ENCODE data around the gene MUS81.
A peak's percentile ranks its signal among the peaks of the same experiment; 100 is the strongest.

The MUS81 gene

GRCh38 chr11:65892661-65893317 is 32.6 kb downstream of the MUS81 start:
- DNase-seq: no peak

GRCh38 chr11:65894034-65894591 is 33.9 kb downstream of the MUS81 start:
- DNase-seq: peak; percentile 28

GRCh38 chr11:65895482-65895981 is 35.3 kb downstream of the MUS81 start:
- no peak for DNase-seq

GRCh38 chr11:65896034-65896999 is 36.1 kb downstream of the MUS81 start:
- DNase-seq: no peak

DNA sequence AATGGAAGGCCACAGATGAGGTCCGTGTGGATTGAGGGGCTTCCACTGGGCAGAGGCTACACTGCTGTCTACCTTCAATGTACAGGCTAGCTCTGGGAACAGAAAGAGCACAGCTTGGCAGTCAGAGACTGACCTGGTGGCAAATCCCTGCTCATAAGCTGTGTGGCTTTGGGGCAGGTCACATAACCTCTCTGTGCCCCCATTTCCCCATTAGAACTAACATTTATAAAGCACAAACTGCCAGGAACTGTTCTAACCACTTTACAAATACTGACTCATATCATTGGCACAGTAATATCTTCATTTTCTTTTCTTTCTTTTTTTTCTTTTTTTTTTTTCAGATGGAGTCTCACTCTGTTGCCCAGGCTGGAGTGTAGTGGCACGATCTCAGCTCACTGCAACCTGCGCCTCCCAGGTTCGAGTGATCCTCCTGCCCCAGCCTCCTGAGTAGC is 36.8 kb downstream of the MUS81 start:
- DNase-seq: no peak

DNA sequence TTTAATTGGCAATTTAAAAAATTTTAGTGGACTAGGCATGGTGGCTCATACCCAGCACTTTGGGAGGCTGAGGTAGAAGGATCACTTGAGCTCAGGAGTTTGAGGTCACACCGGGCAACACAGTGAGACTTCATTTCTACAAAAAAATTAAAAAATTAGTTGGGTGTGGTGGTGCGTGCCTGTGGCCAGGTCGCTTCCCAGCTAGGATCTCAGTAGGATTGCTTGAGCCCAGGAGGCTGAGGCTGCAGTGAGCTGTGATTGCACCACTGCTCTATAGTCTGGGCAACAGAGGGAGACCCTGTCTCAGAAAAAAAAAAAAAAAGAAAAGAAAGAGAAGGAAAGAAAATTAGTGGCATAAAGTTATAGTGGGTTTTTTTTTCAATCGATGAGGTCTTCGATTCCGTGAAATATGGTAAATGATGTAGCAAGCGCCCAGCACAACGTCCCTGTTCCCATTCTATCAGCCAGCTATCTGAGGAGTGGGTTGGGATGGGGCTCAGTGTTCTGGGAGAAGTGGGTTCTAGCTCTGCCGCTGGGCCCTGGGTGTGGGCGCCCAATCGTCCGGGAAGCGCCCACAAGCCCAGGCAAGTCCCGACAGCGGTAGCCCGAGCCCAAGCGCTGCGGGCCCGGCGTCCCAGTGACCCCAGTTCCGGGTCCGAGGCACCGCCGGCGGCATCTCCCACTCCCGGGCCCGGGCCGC is 38.6 kb downstream of the MUS81 start:
- DNase-seq: no peak

GRCh38 chr11:65899356-65900124 is 39.3 kb downstream of the MUS81 start:
- DNase-seq: peak; percentile 79

- DNase-seq: peak; percentile 94
Measured at GRCh38 chr11:65900125-65900898, 40.1 kb downstream of the MUS81 start, which contains the start of gene FOSL1. Gene FOSL1, minus strand, starts transcription at chr11:65900388. Its CDS starts 49 bp downstream, at chr11:65900339.

GRCh38 chr11:65900899-65901180 is 40.6 kb downstream of the MUS81 start:
- DNase-seq: no peak

GRCh38 chr11:65903068-65903481 is 42.8 kb downstream of the MUS81 start:
- no peak for DNase-seq

DNA sequence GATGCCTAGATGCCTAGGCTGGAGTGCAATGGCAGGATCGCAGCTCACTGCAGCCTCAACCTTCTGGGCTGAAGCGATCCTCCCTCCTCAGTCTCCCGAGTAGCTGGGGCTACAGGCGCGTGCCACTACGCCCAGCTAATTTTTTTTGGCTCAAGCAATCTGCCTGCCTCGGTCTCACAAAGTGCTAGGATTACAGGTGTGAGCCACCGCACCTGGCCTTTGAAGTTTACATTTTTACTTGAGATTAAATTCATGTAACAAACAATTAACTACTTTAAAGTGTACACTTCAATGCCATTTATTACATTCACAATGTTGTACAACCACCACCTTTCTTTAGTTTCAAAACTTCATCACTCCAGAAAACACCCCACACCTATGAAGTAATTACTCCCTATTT is 43.5 kb downstream of the MUS81 start:
- DNase-seq: no peak

DNA sequence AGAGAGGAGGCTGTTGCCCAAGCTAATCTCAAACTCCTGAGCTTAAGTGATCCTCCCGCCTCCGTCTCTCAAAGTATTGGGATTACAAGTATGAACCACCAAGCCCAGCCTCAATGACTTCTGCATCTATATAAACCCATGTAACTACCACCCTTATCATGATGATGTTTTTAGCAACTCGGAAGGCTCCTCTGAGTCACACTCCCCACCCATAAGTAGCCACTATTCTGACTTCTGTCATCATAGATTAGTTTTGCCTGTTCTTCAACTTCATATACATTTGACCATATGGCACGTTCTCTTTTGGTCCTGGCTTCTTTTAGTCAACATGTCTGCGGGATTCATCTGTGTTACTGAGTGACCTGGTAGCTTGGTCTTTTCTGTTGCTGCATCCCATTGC is 46.4 kb downstream of the MUS81 start:
- DNase-seq: no peak

- no peak for DNase-seq
Measured at GRCh38 chr11:65907878-65908277, 47.6 kb downstream of the MUS81 start.

- no peak for DNase-seq
Measured at GRCh38 chr11:65911682-65912568, 51.7 kb downstream of the MUS81 start.

- no peak for DNase-seq
Measured at GRCh38 chr11:65912845-65913244, 52.6 kb downstream of the MUS81 start.

DNA sequence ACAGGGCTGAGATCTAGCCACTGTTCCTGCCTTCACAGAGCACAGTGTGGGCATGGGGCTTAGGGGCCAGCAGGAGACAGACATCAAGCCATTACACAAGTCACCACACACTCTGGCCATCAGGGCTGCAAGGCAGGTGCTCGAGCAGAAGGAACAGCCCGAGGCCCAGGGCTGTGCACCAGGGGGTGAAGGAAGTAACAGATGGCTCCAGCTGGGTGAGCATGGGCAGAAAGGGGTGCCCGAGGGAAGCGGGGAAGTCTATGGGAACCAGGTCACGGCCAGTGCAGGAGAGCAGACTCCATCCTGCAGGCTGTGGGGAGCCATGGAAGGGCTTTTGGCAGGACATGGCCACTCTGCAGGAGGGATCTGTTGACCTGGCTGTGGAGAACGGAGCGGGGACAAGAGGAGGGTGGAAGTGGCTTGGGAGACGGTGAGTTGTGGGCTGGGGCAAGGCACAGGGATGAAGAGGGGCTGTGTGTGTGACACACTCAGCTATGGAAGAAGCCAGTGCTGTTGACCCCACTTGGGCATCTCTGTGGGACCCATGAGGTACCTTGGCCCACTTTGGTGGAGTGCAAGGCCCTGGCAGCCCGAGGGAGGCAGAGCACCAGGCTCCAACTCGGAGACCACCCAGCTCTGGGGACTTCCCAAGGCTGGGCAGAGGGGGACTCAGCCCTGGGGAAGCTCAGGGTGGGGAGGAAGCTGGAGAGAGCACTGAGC is 55.0 kb downstream of the MUS81 start:
- no peak for DNase-seq

GRCh38 chr11:65915821-65916251 is 55.6 kb downstream of the MUS81 start:
- no peak for DNase-seq

All from stimulated activated CD4-positive, alpha-beta T cell treated with anti-CD3 and anti-CD28 coated beads, Interleukin-4, amount 100 ng/mL, for 24 hours (primary cell).